Mesothelial cell of epicardium (in vitro differentiated cells): Measurements from ENCODE around the gene NNT. TPM values are rescaled to one million over a fixed set of nuclear protein-coding genes. Genes with fewer than 3 reads are reported as not detected.
A peak's percentile ranks its signal among the peaks of the same experiment; 100 is the strongest.

Source experiments
- DNase-seq, 2 experiments: peaks; one replicate each; pipeline ENCODE4 v3.0.0; 2021; ENCODE audit warnings: low spot score in 2 of 2; ENCODE audit not compliant: unreplicated experiment in 2 of 2
- H3K27ac Mint-ChIP-seq: 2 replicates; pipeline ENCODE4 v1.8.0; 2021; ENCODE audit warnings: mixed read lengths
- H3K27me3 Mint-ChIP-seq: 2 replicates; pipeline ENCODE4 v1.8.0; 2021; ENCODE audit warnings: low read depth, mixed read lengths
- H3K36me3 Mint-ChIP-seq: 2 replicates; pipeline ENCODE4 v1.8.0; 2021; ENCODE audit warnings: mixed read lengths
- H3K4me1 Mint-ChIP-seq: 2 replicates; pipeline ENCODE4 v1.8.0; 2021; ENCODE audit warnings: mixed read lengths
- H3K4me3 Mint-ChIP-seq: 2 replicates; pipeline ENCODE4 v1.8.0; 2021; ENCODE audit warnings: mild to moderate bottlenecking, moderate library complexity, mixed read lengths
- H3K9me3 Mint-ChIP-seq: 2 replicates; pipeline ENCODE4 v1.8.0; 2021; ENCODE audit warnings: mixed read lengths
- total RNA-seq: library from RNA; stranded (reverse); gene quantifications from 3 replicates; pipeline ENCODE4 v1.2.1, GENCODE V29; 2021
- TF ChIP-seq, protein P1 (sequence below): fragments of 200-600 bp; sonication (generic); IDR thresholded peaks from one replicate; pipeline ENCODE4 v1.5.0; 2021; ENCODE audit warnings: antibody characterized with exemption; ENCODE audit not compliant: unreplicated experiment

The NNT gene
- total RNA-seq, 1 donor from 2014 or later: 68.7 TPM

GRCh38 chr5:43615445-43616184, 12.6 kb downstream of the NNT start:
- TF ChIP-seq, protein P1, sequence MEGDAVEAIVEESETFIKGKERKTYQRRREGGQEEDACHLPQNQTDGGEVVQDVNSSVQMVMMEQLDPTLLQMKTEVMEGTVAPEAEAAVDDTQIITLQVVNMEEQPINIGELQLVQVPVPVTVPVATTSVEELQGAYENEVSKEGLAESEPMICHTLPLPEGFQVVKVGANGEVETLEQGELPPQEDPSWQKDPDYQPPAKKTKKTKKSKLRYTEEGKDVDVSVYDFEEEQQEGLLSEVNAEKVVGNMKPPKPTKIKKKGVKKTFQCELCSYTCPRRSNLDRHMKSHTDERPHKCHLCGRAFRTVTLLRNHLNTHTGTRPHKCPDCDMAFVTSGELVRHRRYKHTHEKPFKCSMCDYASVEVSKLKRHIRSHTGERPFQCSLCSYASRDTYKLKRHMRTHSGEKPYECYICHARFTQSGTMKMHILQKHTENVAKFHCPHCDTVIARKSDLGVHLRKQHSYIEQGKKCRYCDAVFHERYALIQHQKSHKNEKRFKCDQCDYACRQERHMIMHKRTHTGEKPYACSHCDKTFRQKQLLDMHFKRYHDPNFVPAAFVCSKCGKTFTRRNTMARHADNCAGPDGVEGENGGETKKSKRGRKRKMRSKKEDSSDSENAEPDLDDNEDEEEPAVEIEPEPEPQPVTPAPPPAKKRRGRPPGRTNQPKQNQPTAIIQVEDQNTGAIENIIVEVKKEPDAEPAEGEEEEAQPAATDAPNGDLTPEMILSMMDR: no peak
- Mint-ChIP-seq H3K27ac (no peak overlapping the region), H3K4me3 (no peak overlapping the region), H3K36me3 (peaks cover 25% of the 10 kb centered on the region), H3K4me1 (no peaks in the 10 kb centered on the region), H3K9me3 (no peaks in the 10 kb centered on the region), H3K27me3 (no peaks in the 10 kb centered on the region)
- no peak for DNase-seq

DNA sequence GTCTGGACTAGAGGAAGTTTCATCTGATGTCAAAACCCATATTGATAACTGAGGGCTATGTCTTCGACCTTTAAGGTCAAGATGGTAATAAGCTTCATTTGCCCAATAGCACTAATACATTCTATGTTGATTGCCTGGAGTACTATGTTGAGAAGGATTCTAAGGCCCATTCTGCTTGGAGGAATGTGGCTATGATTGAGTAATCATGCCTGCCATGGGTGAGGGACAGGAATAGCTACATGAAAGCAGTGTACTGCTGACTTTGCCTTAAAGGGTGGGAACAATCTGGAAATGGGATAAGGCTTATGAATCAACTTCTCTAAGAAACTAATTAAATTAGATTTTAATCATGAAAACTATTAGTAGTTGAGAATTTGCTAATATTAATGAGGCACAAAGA, 13.6 kb downstream of the NNT start:
- Mint-ChIP-seq H3K9me3 (no peaks in the 10 kb centered on the region), H3K4me1 (no peaks in the 10 kb centered on the region), H3K27ac (no peak overlapping the region), H3K36me3 (peaks cover 25% of the 10 kb centered on the region), H3K27me3 (no peaks in the 10 kb centered on the region), H3K4me3 (no peak overlapping the region)
- DNase-seq: no peak
- TF ChIP-seq, protein P1: no peak

- no peak overlapping the region for H3K4me3 Mint-ChIP-seq
- H3K27ac Mint-ChIP-seq: peak overlapping the region; percentile 62
- H3K36me3 Mint-ChIP-seq: peaks cover 27% of the 10 kb centered on the region
- DNase-seq: no peak
- H3K4me1 Mint-ChIP-seq: no peaks in the 10 kb centered on the region
- TF ChIP-seq, protein P1: no peak
- H3K9me3 Mint-ChIP-seq: no peaks in the 10 kb centered on the region
- no peaks in the 10 kb centered on the region for H3K27me3 Mint-ChIP-seq
Measured at GRCh38 chr5:43619380-43619779, 16.4 kb downstream of the NNT start.

DNA sequence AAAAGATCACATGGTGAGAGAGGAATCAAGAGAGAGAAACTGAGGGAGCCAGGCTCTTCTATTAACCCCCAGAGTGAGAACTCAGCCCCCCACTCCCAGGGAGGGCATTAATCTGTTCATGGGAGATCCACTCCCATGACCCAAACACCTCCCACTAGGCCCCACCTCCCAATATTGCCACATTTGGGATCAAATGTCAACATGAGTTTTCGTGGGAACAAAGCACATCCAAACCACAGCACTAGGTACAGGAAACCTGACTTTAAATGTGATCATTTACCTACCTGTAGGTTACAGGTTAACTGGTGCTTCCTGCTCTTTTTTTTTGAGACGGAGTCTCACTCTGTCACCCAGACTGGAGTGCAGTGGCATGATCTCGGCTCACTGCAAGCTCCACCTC, 16.9 kb downstream of the NNT start:
- Mint-ChIP-seq H3K36me3 (peaks cover 27% of the 10 kb centered on the region), H3K27ac (peak overlapping the region; percentile 62), H3K27me3 (no peaks in the 10 kb centered on the region), H3K4me3 (no peak overlapping the region), H3K4me1 (no peaks in the 10 kb centered on the region), H3K9me3 (no peaks in the 10 kb centered on the region)
- TF ChIP-seq, protein P1: no peak
- DNase-seq: no peak

DNA sequence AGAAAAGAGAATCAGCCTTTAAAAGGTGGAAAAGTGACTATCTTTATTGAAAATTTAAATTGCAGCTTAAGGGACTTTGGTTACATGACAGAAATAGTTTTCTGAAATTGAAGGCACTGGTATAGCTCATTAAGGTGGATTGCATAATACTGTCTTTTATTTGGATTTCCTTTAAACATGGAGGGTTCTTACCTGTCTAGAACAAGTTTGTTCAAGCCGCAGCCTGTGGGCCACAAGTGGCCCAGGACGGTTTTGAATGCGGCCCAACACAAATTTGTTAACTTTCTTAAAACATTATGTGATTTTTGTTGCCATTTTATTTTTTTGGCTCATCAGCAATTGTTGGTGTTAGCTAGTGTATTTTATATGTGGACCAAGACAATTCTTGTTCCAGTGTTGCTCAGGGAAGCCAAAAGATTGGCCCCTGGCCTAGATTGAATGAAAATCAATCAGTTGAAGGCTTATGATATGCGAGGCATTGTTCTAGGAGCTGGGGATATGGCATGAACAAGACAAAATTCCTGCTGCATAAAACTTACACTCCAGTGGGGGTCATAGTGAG, 18.0 kb downstream of the NNT start:
- H3K4me3 Mint-ChIP-seq: no peak overlapping the region
- TF ChIP-seq, protein P1: no peak
- H3K4me1 Mint-ChIP-seq: no peaks in the 10 kb centered on the region
- H3K9me3 Mint-ChIP-seq: no peaks in the 10 kb centered on the region
- no peaks in the 10 kb centered on the region for H3K27me3 Mint-ChIP-seq
- no peak for DNase-seq
- peaks cover 27% of the 10 kb centered on the region for H3K36me3 Mint-ChIP-seq
- no peak overlapping the region for H3K27ac Mint-ChIP-seq
